A549 treated with AZD2906 at 1 μM for 4 hours (cell line): ENCODE measurements around the gene CYP27B1. TPM values are rescaled to one million over a fixed set of nuclear protein-coding genes. Genes with fewer than 3 reads are reported as not detected.

Experiments
- total RNA-seq: library from RNA; stranded (reverse); fragments of 200-300 nt; extraction: Qiagen RNA extraction; gene quantifications from 5 replicates; pipeline ENCODE4 v1.2.3, GENCODE V29; 2022

The CYP27B1 gene, protein sequence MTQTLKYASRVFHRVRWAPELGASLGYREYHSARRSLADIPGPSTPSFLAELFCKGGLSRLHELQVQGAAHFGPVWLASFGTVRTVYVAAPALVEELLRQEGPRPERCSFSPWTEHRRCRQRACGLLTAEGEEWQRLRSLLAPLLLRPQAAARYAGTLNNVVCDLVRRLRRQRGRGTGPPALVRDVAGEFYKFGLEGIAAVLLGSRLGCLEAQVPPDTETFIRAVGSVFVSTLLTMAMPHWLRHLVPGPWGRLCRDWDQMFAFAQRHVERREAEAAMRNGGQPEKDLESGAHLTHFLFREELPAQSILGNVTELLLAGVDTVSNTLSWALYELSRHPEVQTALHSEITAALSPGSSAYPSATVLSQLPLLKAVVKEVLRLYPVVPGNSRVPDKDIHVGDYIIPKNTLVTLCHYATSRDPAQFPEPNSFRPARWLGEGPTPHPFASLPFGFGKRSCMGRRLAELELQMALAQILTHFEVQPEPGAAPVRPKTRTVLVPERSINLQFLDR
- 1.4 to 2.4 TPM (median 2.0 TPM) in 5 replicates for total RNA-seq

DNA sequence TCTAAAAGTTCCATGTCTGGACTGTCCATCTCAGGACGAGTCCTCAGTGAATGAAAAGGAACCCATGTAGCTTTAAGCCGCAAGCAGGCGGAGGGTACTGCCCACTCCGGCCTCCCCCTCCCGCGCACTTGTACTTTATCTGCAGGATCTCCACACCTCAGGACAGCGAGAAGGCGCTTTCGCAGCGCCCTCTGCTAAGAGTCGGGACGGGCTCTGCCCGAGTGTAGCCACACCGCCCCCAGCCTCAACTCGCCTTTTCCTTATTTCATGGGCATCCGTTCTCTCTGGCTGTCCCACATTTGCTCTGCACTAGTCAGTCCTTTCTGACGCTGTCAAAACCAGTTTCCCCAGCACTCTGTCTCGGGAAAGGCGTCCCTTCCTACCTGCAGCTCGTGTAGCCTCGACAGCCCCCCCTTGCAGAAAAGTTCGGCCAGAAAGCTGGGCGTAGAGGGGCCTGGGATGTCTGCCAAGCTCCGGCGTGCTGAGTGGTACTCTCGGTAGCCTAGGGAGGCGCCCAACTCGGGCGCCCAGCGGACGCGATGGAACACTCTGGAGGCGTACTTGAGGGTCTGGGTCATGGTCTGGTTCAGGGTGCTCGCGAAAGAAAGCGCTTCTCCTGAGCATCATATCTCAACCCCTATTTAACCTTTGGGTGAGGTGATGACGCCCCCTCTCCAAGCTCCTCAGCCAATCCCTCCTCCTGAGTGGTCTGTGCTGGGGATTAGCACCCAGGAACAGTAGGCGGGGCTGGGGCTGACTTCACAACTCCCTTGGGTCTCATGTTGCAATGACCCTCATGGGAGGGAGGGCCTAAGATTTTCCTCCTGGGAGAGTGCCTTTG is at the start of gene CYP27B1:
Gene CYP27B1 (minus strand): TSS at position 615 of the 841 bp plus-strand sequence. CDS start 37 bp downstream, at position 578.

DNA sequence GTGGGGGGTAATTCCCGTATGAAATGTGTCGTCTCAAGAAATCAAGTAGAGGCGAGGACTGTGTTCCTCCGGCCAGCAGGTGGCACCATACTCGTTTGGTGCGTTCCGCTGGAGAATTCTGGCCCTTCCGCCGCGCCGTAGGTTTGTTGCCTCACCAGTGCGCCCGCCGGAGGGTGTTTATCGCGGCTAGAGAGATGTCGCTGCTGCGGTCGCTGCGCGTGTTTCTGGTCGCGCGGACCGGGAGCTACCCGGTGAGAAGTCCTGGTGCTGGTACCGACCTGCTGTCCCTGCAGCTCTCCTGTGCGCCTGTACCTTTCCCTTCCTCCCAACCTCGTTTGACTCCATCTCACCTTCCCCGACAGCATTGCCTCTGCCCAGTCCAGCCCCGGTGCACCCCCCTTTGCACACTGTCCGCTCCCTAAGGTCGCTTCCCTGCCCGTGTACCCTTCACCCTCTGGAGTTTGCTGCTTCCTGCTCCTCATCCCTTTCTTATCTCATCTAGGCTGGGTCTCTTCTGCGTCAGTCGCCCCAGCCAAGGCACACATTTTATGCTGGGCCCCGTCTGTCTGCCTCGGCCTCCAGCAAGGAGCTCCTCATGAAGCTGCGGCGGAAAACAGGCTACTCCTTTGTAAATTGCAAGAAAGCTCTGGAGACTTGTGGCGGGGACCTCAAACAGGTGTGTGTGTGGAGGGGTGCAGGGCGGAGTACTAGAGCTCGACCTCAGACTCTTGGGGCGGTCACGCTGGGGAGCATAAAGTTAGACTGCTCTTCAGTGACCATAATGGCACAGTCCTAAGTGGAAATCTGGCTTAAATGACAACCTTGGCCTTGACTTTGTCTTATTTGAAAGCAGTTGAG is 16.0 kb upstream of the CYP27B1 start, which contains the start of gene TSFM:
Gene TSFM (plus strand): TSS at position 180 of the 858 bp plus-strand sequence. CDS start 15 bp downstream, at position 195.

DNA sequence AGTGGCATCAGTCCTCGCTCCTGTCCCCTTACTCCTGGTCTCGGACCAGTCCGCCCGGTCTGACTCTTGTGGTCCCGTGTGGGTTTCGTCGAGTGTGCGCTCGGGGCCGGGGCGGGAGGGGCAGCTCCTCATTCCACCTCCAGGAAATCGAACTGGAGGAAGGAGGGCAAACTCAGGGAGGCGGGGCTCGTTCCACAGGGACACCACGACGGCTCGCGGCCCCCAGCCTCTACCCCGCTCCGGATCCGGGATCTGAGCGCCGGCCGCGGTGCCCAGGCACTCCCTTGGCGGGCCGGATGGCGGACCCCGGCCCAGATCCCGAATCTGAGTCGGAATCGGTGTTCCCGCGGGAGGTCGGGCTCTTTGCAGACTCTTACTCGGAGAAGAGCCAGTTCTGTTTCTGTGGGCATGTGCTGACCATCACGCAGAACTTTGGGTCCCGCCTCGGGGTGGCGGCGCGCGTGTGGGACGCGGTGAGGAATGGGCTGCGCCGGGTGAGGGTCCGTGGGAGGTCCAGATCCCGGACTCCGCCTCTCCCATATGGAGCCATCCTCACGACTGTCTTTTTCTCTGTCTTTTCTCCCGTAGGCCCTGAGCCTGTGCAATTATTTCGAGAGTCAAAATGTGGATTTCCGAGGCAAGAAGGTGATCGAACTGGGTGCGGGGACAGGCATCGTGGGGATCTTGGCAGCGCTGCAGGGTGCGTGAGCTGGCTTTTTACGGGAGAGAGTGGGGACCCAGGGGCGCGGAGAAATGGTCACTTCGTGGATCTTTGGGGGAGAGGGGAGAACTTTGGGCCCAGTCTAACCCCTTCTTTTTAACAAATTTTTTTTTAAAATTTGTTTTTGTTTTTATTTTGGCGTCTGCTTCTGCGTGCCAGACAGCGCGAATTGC is 5.8 kb upstream of the CYP27B1 start, which contains the start of gene EEF1AKMT3:
Gene EEF1AKMT3 (plus strand): TSS at position 186 of the 894 bp plus-strand sequence. CDS start 111 bp downstream, at position 297.

DNA sequence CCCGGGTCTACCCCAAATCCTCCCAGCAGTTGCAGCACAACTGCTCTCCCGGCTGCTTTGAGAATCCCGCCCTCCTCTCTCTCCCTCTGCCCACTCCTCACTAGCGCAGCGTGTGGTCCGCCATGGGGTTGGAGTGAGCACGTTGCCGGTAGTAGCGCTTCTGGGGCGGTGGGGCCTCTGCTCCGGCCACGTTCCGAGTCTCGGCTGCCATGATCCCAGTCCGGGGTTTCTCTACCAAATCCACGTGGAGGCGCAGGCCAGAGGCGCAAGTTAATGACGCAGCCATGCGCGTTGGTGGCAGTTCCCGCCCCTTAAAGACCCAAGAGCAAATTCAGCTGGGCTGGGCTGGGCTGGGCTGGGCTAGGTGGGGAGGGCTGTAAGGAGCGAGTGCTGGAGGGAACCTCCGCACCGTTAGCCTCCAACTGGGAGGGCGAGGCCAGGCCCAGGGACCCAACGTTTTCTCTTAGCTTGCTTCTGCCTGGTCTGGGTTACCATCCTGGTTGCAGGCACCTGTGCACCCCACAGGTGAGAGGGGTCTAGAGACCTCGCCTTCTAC is 5.1 kb upstream of the CYP27B1 start, which contains the start of gene METTL1:
Gene METTL1 (minus strand): TSS at position 233 of the 556 bp plus-strand sequence. CDS start 22 bp downstream, at position 211.

DNA sequence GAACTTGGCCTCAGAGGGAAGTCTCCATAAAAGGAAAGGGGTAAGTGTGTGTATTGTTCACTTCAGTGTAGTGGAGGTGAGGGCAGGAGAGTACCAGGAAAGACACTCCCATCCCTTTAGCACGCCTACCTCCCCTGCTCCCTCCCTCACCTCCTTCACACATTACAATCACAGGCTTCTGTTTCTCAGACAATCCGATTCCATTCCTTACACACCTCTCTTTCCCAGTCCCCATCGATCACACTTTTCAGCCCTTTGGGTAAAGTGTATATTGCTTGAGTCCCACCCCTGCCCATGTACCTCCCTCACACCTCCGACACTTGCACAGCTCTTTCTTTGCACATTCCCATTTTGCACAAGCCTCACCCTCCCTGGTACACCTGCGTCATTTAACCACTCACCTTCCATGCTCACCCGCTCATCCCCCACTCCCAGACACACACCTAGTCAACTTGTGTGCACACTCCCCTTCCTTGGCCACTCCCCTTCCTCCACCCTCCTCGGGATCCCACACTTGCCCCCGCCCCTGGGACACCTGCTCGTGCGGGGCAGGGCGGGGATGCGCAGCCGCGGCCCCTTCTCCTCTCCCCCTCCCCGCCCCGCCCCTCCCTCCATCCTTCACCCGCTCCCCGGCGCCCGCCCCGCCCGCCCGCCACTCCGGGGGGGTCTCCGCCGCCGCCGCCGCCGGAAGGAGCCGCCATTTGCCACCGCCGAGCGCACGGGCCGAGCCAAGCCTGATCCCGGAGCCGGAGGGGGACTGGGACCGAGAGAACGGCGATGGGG is 12.3 kb downstream of the CYP27B1 start, which contains the start of gene MARCHF9:
Gene MARCHF9 (plus strand): TSS at position 693 of the 783 bp plus-strand sequence. CDS start 426 bp downstream, outside the sequence.

DNA sequence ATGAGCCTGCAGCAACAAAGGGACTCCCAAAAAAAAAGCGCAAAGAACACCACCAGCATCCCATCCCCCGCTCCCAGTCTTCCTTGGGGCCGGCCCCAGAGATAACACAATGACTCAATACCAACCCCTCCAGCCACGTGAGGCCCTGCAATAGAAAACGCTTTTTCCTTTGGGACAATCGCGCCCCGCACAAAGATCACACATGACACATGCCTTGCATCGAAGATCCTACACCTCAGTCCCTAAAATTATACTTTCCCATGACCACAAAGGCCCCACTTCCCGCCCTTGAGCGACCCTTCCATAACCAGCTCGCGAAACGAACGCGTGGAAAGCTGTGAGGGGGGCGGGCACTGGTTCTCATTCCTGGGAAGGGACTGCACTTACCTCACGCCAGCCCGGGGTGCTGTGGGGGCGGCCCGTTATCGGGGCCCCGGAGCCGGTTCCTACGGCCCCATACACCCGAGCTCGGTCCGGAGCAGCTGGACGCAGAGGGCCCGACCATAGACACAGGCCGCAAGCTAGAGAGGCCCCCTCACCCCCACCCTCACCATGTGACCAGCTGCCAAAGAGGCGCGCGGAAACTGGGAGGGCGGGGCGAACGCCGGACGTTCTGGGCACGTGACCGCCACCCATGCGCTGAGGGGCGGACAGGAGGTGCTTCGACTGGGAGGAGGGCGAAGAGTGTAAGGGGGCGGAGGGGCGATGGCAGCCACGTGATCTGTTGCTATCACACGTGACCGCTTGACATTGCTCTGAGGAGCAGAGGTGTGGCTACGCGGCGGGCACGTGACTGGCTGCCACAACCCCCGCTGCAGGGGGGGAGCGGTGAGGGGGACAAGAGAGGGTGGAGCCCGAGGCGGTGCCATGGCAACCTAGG is 14.8 kb downstream of the CYP27B1 start, which contains the start of gene CDK4:
Gene CDK4 (minus strand): TSS at position 523 of the 880 bp plus-strand sequence. CDS start 593 bp downstream, outside the sequence.

DNA sequence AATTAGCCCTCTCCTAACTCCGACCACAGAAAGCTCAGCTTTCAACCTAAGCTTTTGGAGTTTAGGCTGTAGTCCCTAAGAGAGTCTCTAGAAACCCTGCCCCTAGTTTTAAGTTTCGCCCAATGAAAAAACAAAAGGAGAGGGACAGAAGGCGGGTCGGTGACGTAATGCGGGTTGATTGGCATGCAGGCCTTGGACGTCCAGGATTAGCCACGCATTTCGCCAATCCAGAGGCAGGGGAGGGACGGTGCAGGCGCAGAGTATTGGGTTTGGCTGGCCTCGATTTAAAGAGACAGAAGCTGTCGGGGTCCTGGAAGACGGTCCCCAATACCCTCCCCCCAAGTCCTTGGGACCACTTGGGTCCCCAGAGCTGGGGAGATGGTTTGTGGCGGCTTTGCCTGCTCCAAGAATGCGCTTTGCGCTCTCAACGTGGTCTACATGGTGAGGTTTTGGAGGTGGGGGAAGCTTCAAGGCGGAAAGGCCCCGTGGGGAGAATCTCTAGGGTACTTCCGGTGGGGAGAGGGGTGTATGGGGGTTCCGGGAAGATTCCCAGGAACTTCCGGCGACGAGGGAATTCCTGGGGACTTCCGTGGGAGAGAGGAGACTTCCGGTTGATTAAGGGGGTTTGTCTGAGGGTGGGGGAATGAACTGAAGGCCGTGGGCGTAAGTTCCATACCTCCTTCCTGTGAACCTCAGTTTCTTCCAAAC is 21.9 kb downstream of the CYP27B1 start, which contains the start of gene TSPAN31:
Gene TSPAN31 (plus strand): TSS at position 263 of the 708 bp plus-strand sequence. CDS start 116 bp downstream, at position 379.

DNA sequence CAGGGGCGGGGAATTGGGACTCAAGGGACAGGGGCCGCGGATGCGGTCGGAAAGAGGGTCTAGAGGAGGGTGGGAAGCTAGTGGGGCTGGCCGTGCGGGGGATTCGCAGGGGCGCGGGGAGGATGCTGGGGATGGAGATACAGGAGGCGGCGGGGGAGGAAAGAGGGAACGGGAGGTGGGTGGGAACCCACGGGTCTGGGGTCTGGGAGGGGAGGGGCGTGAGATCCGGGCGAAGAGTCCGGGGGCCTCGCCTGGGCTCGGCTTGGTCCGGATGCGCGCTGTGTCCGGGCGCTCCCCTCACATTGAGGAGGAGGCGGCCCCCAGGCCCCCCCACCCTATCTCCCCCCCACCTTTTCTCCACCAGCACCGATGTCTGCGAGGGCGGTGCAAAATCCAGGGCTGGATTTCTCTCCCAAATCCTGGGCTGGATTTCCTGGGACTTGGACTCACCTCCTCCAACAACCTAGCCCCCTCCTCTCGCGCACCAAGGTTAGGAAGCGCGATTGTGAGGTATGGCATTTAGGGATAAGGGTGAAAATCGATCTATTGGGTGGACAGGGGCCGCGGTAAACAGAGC is 28.1 kb downstream of the CYP27B1 start, which contains the start of gene AGAP2:
Gene AGAP2 (minus strand): TSS at position 82 of the 577 bp plus-strand sequence. CDS start 496 bp downstream, outside the sequence.

Other genes starting within 250 kb of the CYP27B1 start
- 20.8 to 27.9 TPM (median 23.8 TPM) in 5 replicates for gene DDIT3, start 246.6 kb downstream of the CYP27B1 start, total RNA-seq
- gene MBD6, start 244.3 kb downstream of the CYP27B1 start, total RNA-seq, result 19.1 to 28.6 TPM (median 26.3 TPM) in 5 replicates
- 119 to 184 TPM (median 123 TPM) in 5 replicates for gene DCTN2, start 219.9 kb downstream of the CYP27B1 start, total RNA-seq
- gene KIF5A, start 217.0 kb downstream of the CYP27B1 start, total RNA-seq, result 0.17 to 0.24 TPM (median 0.21 TPM) in 5 replicates
- gene PIP4K2C, start 175.9 kb downstream of the CYP27B1 start, total RNA-seq, result 39.3 to 45.9 TPM (median 40.5 TPM) in 5 replicates
- gene DTX3, start 162.3 kb downstream of the CYP27B1 start, total RNA-seq, result 14.2 to 19.7 TPM (median 18.7 TPM) in 5 replicates
- 4.2 to 5.6 TPM (median 5.4 TPM) in 5 replicates for gene ARHGEF25, start 155.6 kb downstream of the CYP27B1 start, total RNA-seq
- gene B4GALNT1, start 133.9 kb downstream of the CYP27B1 start, total RNA-seq, result 32.6 to 47.2 TPM (median 42.2 TPM) in 5 replicates
- gene OS9, start 72.9 kb downstream of the CYP27B1 start, total RNA-seq, result 112 to 124 TPM (median 114 TPM) in 5 replicates
- 0.09 to 0.23 TPM (median 0.16 TPM) in 5 replicates for gene AGAP2, start 28.3 kb downstream of the CYP27B1 start, total RNA-seq
- gene TSPAN31, start 22.0 kb downstream of the CYP27B1 start, total RNA-seq, result 15.0 to 22.2 TPM (median 17.1 TPM) in 5 replicates
- gene CDK4, start 14.8 kb downstream of the CYP27B1 start, total RNA-seq, result 240 to 276 TPM (median 248 TPM) in 5 replicates
- 6.4 to 8.0 TPM (median 7.8 TPM) in 5 replicates for gene MARCHF9, start 12.0 kb downstream of the CYP27B1 start, total RNA-seq
- 43.0 to 52.2 TPM (median 49.1 TPM) in 5 replicates for gene METTL1, start 5.0 kb upstream of the CYP27B1 start, total RNA-seq
- gene EEF1AKMT3, start 5.5 kb upstream of the CYP27B1 start, total RNA-seq, result 3.5 to 6.2 TPM (median 5.1 TPM) in 5 replicates
- 62.8 to 79.9 TPM (median 69.5 TPM) in 5 replicates for gene TSFM, start 15.7 kb upstream of the CYP27B1 start, total RNA-seq
- gene AVIL, start 51.7 kb upstream of the CYP27B1 start, total RNA-seq, result 0.39 to 0.74 TPM (median 0.55 TPM) in 5 replicates
- 38.6 to 55.2 TPM (median 49.3 TPM) in 5 replicates for gene CTDSP2, start 79.7 kb upstream of the CYP27B1 start, total RNA-seq
- gene ATP23, start 174.5 kb upstream of the CYP27B1 start, total RNA-seq, result 4.6 to 5.4 TPM (median 4.9 TPM) in 5 replicates